Neutrophil (primary cell): ENCODE data around the gene PIP4K2A.

Experiments
- H3K27ac ChIP-seq: fragments of 200-600 bp; sonication (generic); 2 replicates; pipeline ENCODE4 v1.5.1; 2016; ENCODE audit warnings: mild to moderate bottlenecking, moderate library complexity
- H3K27me3 ChIP-seq: fragments of 200-600 bp; sonication (generic); 2 replicates; pipeline ENCODE4 v1.6.0; 2016; ENCODE audit warnings: mild to moderate bottlenecking
- H3K36me3 ChIP-seq: fragments of 200-600 bp; sonication (generic); 2 replicates; pipeline ENCODE4 v1.5.1; 2017
- H3K4me1 ChIP-seq, 2 experiments: fragments of 200-600 bp in 1 of 2; sonication (generic) in 1 of 2; 1 replicate in 1 of 2; 2 replicates in 1 of 2; pipeline versions ENCODE4 v1.5.1 to v1.6.1; 2013 to 2016; ENCODE audit warnings: low read depth in 1 of 2, low read length in 1 of 2, mild to moderate bottlenecking in 1 of 2, moderate library complexity in 1 of 2; ENCODE audit not compliant: control insufficient read depth in 1 of 2, insufficient read depth in 1 of 2
- H3K4me3 ChIP-seq, 2 experiments: fragments of 200-600 bp in 1 of 2; sonication (generic) in 1 of 2; 1 replicate in 1 of 2; 2 replicates in 1 of 2; pipeline ENCODE4 v1.5.1; 2013 to 2016; ENCODE audit warnings: low read depth in 1 of 2, low read length in 1 of 2, mild to moderate bottlenecking in 1 of 2, moderate library complexity in 1 of 2
- H3K9me3 ChIP-seq: fragments of 200-600 bp; sonication (generic); 2 replicates; pipeline ENCODE4 v1.5.1; 2016
- CTCF ChIP-seq: fragments of 200-600 bp; sonication (generic); IDR thresholded peaks from 2 replicates; pipeline ENCODE4 v1.5.1; 2016; ENCODE audit warnings: antibody characterized with exemption

PIP4K2A gene

GRCh38 chr10:22677333-22677732, 37.0 kb downstream of the PIP4K2A start:
- Histone ChIP-seq H3K27me3 (no peaks in the 10 kb centered on the region), H3K36me3 (no peaks in the 10 kb centered on the region), H3K4me1 (peaks cover 14 to 32% of the 10 kb centered on the region in 2 experiments), H3K4me3 (no peak overlapping the region), H3K27ac (no peak overlapping the region), H3K9me3 (no peaks in the 10 kb centered on the region)
- no peak for TF ChIP-seq CTCF

- Histone ChIP-seq H3K27ac (no peak overlapping the region), H3K4me1 (peaks cover 14 to 27% of the 10 kb centered on the region in 2 experiments), H3K36me3 (no peaks in the 10 kb centered on the region), H3K4me3 (no peak overlapping the region), H3K27me3 (no peaks in the 10 kb centered on the region), H3K9me3 (no peaks in the 10 kb centered on the region)
- TF ChIP-seq CTCF: no peak
These were observed 37.9 kb downstream of the PIP4K2A start for GRCh38 chr10:22676435-22676834.

- Histone ChIP-seq H3K9me3 (no peaks in the 10 kb centered on the region), H3K36me3 (no peaks in the 10 kb centered on the region), H3K4me1 (peaks cover 16 to 30% of the 10 kb centered on the region in 2 experiments), H3K27ac (no peak overlapping the region), H3K4me3 (no peak overlapping the region), H3K27me3 (no peaks in the 10 kb centered on the region)
- TF ChIP-seq CTCF: no peak
These were observed 39.8 kb downstream of the PIP4K2A start for GRCh38 chr10:22674573-22674930.

GRCh38 chr10:22673785-22674572, 40.4 kb downstream of the PIP4K2A start:
- Histone ChIP-seq H3K27ac (no peak overlapping the region), H3K27me3 (no peaks in the 10 kb centered on the region), H3K36me3 (no peaks in the 10 kb centered on the region), H3K9me3 (no peaks in the 10 kb centered on the region), H3K4me3 (no peak overlapping the region), H3K4me1 (peaks cover 22 to 36% of the 10 kb centered on the region in 2 experiments)
- no peak for TF ChIP-seq CTCF

- no peaks in the 10 kb centered on the region for H3K36me3 ChIP-seq
- H3K27ac ChIP-seq: no peak overlapping the region
- H3K4me3 ChIP-seq: no peak overlapping the region
- no peaks in the 10 kb centered on the region for H3K27me3 ChIP-seq
- no peaks in the 10 kb centered on the region for H3K9me3 ChIP-seq
- H3K4me1 ChIP-seq: peaks cover 22 to 42% of the 10 kb centered on the region in 2 experiments
- TF ChIP-seq CTCF: no peak
These were observed 41.3 kb downstream of the PIP4K2A start for GRCh38 chr10:22673091-22673392.
